HEK293 (cell line): ENCODE data around the gene CENPC.

Source experiments
- CTCF ChIA-PET: fragments of 350-600 bp; formaldehyde crosslinking; extraction: SDS; loops from one replicate; lab custom pipeline; 2021; ENCODE audit warnings: antibody characterized with exemption; lab: Yijun Ruan, JAX
- POLR2A ChIA-PET: fragments of 300-600 bp; formaldehyde crosslinking; extraction: SDS; loops from one replicate; lab custom pipeline; 2020; ENCODE audit warnings: antibody characterized with exemption, inconsistent platforms; lab: Yijun Ruan, JAX
- H3K27ac ChIP-seq: fragments of 200-500 bp; sonication (Bioruptor generic); 2 replicates; pipeline ENCODE4 v1.5.1; 2014; ENCODE audit warnings: low read depth, low read length, control low read depth, inconsistent platforms; ENCODE audit errors: extremely low read depth
- H3K36me3 ChIP-seq, 2 experiments: fragments of 200-500 bp in 1 of 2; sonication (Bioruptor generic) in 1 of 2; 1 replicate in 1 of 2; 2 replicates in 1 of 2; pipeline ENCODE4 v1.5.1; 2014 to 2017; ENCODE audit warnings: inconsistent platforms in 2 of 2, low read length in 2 of 2; ENCODE audit not compliant: control insufficient read depth in 2 of 2, insufficient read depth in 1 of 2
- H3K4me1 ChIP-seq: fragments of 200-500 bp; sonication (Bioruptor generic); 2 replicates; pipeline ENCODE4 v1.5.1; 2014; ENCODE audit warnings: mild to moderate bottlenecking, low read length, inconsistent platforms; ENCODE audit not compliant: control insufficient read depth, insufficient read depth
- H3K4me3 ChIP-seq: 2 replicates; pipeline ENCODE4 v1.5.1; 2011; ENCODE audit warnings: low read depth, mild to moderate bottlenecking, control low read depth, low read length, moderate library complexity
- H3K9me3 ChIP-seq: fragments of 200-500 bp; sonication (Bioruptor generic); 2 replicates; pipeline ENCODE4 v1.5.1; 2014; ENCODE audit warnings: low read depth, low read length, inconsistent platforms; ENCODE audit not compliant: control insufficient read depth, insufficient read depth
- HOXC10 ChIP-seq: sonication (generic); formaldehyde crosslinking; IDR thresholded peaks from 2 replicates; pipeline ENCODE4 v1.8.1; 2023; ENCODE audit warnings: mild to moderate bottlenecking, missing genetic modification reagents
- KLF16 ChIP-seq: fragments of 450-650 bp; formaldehyde crosslinking; IDR thresholded peaks from 2 replicates; pipeline ENCODE4 v1.5.1; 2017; ENCODE audit warnings: missing biosample characterization, missing genetic modification characterization
- MZF1 ChIP-seq: fragments of 450-650 bp; formaldehyde crosslinking; IDR thresholded peaks from 2 replicates; pipeline ENCODE4 v1.5.1; 2017; ENCODE audit warnings: missing biosample characterization, missing genetic modification characterization, borderline replicate concordance
- ZBTB8A ChIP-seq: fragments of 450-650 bp; formaldehyde crosslinking; IDR thresholded peaks from 2 replicates; pipeline ENCODE4 v1.5.1; 2016; ENCODE audit warnings: missing biosample characterization, missing genetic modification characterization
- ZNF146 ChIP-seq: fragments of 450-650 bp; formaldehyde crosslinking; IDR thresholded peaks from 2 replicates; pipeline ENCODE4 v1.5.1; 2016; ENCODE audit warnings: missing biosample characterization, missing genetic modification characterization
- ZNF184 ChIP-seq: fragments of 450-650 bp; IDR thresholded peaks from 2 replicates; pipeline ENCODE4 v1.5.1; 2018; ENCODE audit warnings: missing biosample characterization, mild to moderate bottlenecking, missing genetic modification characterization
- ZNF19 ChIP-seq: fragments of 450-650 bp; formaldehyde crosslinking; IDR thresholded peaks from 2 replicates; pipeline ENCODE4; 2016; ENCODE audit warnings: missing biosample characterization, missing genetic modification characterization, low read depth
- ZNF335 ChIP-seq: fragments of 450-650 bp; formaldehyde crosslinking; conservative IDR thresholded peaks from 2 replicates; pipeline ENCODE4 v1.5.1; 2016; ENCODE audit warnings: missing biosample characterization, missing genetic modification characterization
- ZNF341 ChIP-seq: fragments of 450-650 bp; formaldehyde crosslinking; IDR thresholded peaks from 2 replicates; pipeline ENCODE4; 2016; ENCODE audit warnings: low read depth, missing biosample characterization, missing genetic modification characterization
- ZNF585B ChIP-seq: fragments of 450-650 bp; formaldehyde crosslinking; IDR thresholded peaks from 2 replicates; pipeline ENCODE4 v1.5.1; 2016; ENCODE audit warnings: missing biosample characterization, missing genetic modification characterization
- ZNF621 ChIP-seq: fragments of 450-650 bp; formaldehyde crosslinking; IDR thresholded peaks from 2 replicates; pipeline ENCODE4 v1.5.1; 2017; ENCODE audit warnings: missing biosample characterization, missing genetic modification characterization
- ZNF623 ChIP-seq: fragments of 450-650 bp; formaldehyde crosslinking; IDR thresholded peaks from 2 replicates; pipeline ENCODE4 v1.5.1; 2016; ENCODE audit warnings: missing biosample characterization, missing genetic modification characterization
- ZNF677 ChIP-seq: fragments of 450-650 bp; IDR thresholded peaks from 2 replicates; pipeline ENCODE4 v1.5.0; 2018; ENCODE audit warnings: missing biosample characterization, mild to moderate bottlenecking, missing genetic modification characterization, moderate library complexity
- TF ChIP-seq, protein P1 (sequence below): fragments of 450-650 bp; formaldehyde crosslinking; IDR thresholded peaks from 2 replicates; pipeline ENCODE4 v1.5.1; 2016; ENCODE audit warnings: missing biosample characterization, missing genetic modification characterization, borderline replicate concordance
- TF ChIP-seq, protein P2 (sequence below): fragments of 450-650 bp; formaldehyde crosslinking; IDR thresholded peaks from 2 replicates; pipeline ENCODE4 v1.5.1; 2016; ENCODE audit warnings: missing biosample characterization, missing genetic modification characterization
- TF ChIP-seq, protein P3 (sequence below): fragments of 450-650 bp; formaldehyde crosslinking; IDR thresholded peaks from 2 replicates; pipeline ENCODE4 v1.5.1; 2016; ENCODE audit warnings: missing biosample characterization, missing genetic modification characterization, borderline replicate concordance
- TF ChIP-seq, protein P4 (sequence below): fragments of 450-650 bp; formaldehyde crosslinking; IDR thresholded peaks from 2 replicates; pipeline ENCODE4 v1.5.1; 2017; ENCODE audit warnings: missing biosample characterization, missing genetic modification characterization
- TF ChIP-seq, protein P5 (sequence below): fragments of 450-650 bp; formaldehyde crosslinking; IDR thresholded peaks from 2 replicates; pipeline ENCODE4 v1.5.1; 2016; ENCODE audit warnings: missing biosample characterization, missing genetic modification characterization
- TF ChIP-seq, protein P6 (sequence below): fragments of 450-650 bp; formaldehyde crosslinking; IDR thresholded peaks from 2 replicates; pipeline ENCODE4 v1.5.1; 2016; ENCODE audit warnings: missing biosample characterization, missing genetic modification characterization
- TF ChIP-seq, protein P7 (sequence below): fragments of 450-650 bp; formaldehyde crosslinking; optimal IDR thresholded peaks from 2 replicates; pipeline ENCODE3; 2016; ENCODE audit warnings: missing biosample characterization, mild to moderate bottlenecking, missing genetic modification characterization

CENPC gene

DNA sequence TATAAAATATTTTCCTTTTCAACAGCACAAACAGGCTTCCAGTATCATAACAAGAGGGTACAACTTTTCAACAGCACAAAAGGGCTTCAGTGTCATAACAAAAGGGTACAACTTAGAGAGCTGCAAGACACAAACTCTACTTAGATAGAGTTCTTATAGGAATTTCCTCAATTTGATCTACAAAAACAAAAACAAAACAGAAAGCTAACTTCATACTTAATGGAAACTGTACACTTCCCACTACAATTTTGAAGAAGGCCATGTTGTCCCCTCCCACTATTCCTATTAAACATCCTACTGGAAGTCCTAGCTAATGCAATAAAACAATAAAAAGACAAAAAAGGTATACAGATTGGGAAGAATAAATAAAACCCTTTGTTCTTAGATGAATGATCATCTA lies 96.7 kb downstream of the CENPC start (continued):
- TF ChIP-seq HOXC10 (CRISPR knock-in tag) (no peak), ZNF621 (tag by site-specific recombination) (no peak), MZF1 (tag by site-specific recombination) (no peak), ZNF341 (no peak), ZNF585B (tag by site-specific recombination) (no peak), ZBTB8A (tag by site-specific recombination) (no peak)
- TF ChIP-seq, protein P1, sequence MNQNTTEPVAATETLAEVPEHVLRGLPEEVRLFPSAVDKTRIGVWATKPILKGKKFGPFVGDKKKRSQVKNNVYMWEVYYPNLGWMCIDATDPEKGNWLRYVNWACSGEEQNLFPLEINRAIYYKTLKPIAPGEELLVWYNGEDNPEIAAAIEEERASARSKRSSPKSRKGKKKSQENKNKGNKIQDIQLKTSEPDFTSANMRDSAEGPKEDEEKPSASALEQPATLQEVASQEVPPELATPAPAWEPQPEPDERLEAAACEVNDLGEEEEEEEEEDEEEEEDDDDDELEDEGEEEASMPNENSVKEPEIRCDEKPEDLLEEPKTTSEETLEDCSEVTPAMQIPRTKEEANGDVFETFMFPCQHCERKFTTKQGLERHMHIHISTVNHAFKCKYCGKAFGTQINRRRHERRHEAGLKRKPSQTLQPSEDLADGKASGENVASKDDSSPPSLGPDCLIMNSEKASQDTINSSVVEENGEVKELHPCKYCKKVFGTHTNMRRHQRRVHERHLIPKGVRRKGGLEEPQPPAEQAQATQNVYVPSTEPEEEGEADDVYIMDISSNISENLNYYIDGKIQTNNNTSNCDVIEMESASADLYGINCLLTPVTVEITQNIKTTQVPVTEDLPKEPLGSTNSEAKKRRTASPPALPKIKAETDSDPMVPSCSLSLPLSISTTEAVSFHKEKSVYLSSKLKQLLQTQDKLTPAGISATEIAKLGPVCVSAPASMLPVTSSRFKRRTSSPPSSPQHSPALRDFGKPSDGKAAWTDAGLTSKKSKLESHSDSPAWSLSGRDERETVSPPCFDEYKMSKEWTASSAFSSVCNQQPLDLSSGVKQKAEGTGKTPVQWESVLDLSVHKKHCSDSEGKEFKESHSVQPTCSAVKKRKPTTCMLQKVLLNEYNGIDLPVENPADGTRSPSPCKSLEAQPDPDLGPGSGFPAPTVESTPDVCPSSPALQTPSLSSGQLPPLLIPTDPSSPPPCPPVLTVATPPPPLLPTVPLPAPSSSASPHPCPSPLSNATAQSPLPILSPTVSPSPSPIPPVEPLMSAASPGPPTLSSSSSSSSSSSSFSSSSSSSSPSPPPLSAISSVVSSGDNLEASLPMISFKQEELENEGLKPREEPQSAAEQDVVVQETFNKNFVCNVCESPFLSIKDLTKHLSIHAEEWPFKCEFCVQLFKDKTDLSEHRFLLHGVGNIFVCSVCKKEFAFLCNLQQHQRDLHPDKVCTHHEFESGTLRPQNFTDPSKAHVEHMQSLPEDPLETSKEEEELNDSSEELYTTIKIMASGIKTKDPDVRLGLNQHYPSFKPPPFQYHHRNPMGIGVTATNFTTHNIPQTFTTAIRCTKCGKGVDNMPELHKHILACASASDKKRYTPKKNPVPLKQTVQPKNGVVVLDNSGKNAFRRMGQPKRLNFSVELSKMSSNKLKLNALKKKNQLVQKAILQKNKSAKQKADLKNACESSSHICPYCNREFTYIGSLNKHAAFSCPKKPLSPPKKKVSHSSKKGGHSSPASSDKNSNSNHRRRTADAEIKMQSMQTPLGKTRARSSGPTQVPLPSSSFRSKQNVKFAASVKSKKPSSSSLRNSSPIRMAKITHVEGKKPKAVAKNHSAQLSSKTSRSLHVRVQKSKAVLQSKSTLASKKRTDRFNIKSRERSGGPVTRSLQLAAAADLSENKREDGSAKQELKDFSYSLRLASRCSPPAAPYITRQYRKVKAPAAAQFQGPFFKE = no peak

DNA sequence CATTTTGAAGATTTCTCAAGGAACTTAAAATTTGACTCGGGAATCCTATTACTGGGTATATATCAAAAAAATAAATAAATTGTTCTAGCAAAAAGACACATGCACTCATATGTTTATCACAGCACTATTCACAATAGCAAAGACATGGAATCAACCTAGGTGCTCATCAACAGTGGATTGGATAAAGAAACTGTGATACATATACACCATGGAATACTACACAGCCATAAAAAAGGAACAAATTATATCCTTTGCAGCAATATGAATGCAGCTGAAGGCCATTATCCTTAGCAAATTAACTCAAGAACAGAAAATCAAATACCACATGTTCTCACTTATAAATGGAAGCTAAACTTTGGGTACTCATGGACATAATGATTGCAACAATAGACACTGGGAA lies 97.4 kb downstream of the CENPC start:
- peak; percentile 70 for TF ChIP-seq ZNF146 (tag by site-specific recombination)
- TF ChIP-seq, protein P2, sequence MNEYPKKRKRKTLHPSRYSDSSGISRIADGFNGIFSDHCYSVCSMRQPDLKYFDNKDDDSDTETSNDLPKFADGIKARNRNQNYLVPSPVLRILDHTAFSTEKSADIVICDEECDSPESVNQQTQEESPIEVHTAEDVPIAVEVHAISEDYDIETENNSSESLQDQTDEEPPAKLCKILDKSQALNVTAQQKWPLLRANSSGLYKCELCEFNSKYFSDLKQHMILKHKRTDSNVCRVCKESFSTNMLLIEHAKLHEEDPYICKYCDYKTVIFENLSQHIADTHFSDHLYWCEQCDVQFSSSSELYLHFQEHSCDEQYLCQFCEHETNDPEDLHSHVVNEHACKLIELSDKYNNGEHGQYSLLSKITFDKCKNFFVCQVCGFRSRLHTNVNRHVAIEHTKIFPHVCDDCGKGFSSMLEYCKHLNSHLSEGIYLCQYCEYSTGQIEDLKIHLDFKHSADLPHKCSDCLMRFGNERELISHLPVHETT (tag by site-specific recombination) = no peak
- H3K36me3 ChIP-seq = no peaks in the 10 kb centered on the region
- ChIA-PET POLR2A (no interaction called here), CTCF (no interaction called here)
- no peaks in the 10 kb centered on the region for H3K9me3 ChIP-seq
- no peak overlapping the region for H3K27ac ChIP-seq
- no peak overlapping the region for H3K4me3 ChIP-seq
- H3K4me1 ChIP-seq = no peaks in the 10 kb centered on the region

DNA sequence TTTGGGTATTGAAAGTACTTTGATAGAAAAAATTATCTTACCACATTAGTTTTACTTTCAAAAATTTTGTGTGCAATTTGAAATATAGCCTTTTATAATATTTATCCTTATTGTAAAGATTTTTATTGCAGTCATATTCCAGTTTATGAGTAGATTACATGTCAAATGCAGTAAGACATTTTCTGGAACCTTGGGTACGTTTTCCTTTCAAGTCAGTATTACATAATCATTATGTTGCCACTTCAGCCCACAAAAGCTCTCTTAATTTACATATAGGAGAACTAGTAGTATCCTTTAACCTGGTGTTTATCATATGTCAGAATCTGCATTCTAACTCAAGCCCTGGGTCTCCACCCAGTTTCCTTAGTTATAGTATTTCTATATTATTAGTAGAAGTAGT lies 98.5 kb downstream of the CENPC start:
- ChIA-PET CTCF (no interaction called here), POLR2A (no interaction called here)
- no peak overlapping the region for H3K27ac ChIP-seq
- no peaks in the 10 kb centered on the region for H3K9me3 ChIP-seq
- no peak overlapping the region for H3K4me3 ChIP-seq
- no peaks in the 10 kb centered on the region for H3K4me1 ChIP-seq
- no peaks in the 10 kb centered on the region for H3K36me3 ChIP-seq
- TF ChIP-seq, protein P3, sequence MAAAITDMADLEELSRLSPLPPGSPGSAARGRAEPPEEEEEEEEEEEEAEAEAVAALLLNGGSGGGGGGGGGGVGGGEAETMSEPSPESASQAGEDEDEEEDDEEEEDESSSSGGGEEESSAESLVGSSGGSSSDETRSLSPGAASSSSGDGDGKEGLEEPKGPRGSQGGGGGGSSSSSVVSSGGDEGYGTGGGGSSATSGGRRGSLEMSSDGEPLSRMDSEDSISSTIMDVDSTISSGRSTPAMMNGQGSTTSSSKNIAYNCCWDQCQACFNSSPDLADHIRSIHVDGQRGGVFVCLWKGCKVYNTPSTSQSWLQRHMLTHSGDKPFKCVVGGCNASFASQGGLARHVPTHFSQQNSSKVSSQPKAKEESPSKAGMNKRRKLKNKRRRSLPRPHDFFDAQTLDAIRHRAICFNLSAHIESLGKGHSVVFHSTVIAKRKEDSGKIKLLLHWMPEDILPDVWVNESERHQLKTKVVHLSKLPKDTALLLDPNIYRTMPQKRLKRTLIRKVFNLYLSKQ (tag by site-specific recombination) = no peak
- TF ChIP-seq, protein P4, sequence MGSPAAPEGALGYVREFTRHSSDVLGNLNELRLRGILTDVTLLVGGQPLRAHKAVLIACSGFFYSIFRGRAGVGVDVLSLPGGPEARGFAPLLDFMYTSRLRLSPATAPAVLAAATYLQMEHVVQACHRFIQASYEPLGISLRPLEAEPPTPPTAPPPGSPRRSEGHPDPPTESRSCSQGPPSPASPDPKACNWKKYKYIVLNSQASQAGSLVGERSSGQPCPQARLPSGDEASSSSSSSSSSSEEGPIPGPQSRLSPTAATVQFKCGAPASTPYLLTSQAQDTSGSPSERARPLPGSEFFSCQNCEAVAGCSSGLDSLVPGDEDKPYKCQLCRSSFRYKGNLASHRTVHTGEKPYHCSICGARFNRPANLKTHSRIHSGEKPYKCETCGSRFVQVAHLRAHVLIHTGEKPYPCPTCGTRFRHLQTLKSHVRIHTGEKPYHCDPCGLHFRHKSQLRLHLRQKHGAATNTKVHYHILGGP (tag by site-specific recombination) = no peak
- TF ChIP-seq KLF16 (tag by site-specific recombination) (no peak), ZNF623 (tag by site-specific recombination) (no peak), ZNF184 (tag by site-specific recombination) (no peak), ZNF677 (tag by site-specific recombination) (no peak), ZNF335 (tag by site-specific recombination) (no peak), ZNF19 (tag by site-specific recombination) (no peak)
- TF ChIP-seq, protein P5, sequence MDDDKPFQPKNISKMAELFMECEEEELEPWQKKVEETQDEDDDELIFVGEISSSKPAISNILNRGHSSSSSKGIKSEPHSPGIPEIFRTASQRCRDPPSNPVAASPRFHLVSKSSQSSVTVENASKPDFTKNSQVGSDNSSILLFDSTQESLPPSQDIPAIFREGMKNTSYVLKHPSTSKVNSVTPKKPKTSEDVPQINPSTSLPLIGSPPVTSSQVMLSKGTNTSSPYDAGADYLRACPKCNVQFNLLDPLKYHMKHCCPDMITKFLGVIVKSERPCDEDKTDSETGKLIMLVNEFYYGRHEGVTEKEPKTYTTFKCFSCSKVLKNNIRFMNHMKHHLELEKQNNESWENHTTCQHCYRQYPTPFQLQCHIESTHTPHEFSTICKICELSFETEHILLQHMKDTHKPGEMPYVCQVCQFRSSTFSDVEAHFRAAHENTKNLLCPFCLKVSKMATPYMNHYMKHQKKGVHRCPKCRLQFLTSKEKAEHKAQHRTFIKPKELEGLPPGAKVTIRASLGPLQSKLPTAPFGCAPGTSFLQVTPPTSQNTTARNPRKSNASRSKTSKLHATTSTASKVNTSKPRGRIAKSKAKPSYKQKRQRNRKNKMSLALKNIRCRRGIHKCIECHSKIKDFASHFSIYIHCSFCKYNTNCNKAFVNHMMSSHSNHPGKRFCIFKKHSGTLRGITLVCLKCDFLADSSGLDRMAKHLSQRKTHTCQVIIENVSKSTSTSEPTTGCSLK = no peak
- TF ChIP-seq, protein P6, sequence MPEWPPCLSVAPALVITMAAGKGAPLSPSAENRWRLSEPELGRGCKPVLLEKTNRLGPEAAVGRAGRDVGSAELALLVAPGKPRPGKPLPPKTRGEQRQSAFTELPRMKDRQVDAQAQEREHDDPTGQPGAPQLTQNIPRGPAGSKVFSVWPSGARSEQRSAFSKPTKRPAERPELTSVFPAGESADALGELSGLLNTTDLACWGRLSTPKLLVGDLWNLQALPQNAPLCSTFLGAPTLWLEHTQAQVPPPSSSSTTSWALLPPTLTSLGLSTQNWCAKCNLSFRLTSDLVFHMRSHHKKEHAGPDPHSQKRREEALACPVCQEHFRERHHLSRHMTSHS (tag by site-specific recombination) = no peak
- TF ChIP-seq, protein P7, sequence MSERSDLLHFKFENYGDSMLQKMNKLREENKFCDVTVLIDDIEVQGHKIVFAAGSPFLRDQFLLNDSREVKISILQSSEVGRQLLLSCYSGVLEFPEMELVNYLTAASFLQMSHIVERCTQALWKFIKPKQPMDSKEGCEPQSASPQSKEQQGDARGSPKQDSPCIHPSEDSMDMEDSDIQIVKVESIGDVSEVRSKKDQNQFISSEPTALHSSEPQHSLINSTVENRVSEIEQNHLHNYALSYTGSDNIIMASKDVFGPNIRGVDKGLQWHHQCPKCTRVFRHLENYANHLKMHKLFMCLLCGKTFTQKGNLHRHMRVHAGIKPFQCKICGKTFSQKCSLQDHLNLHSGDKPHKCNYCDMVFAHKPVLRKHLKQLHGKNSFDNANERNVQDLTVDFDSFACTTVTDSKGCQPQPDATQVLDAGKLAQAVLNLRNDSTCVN (tag by site-specific recombination) = no peak
